GM18511 (cell line): ENCODE data around the gene STKLD1.

ENCODE experiments used
- ATAC-seq: cut with Tn5 transposase; IDR thresholded peaks from one replicate; pipeline ENCODE4 v1.9.1; 2021; ENCODE audit warnings: mild to moderate bottlenecking, moderate library complexity; ENCODE audit not compliant: unreplicated experiment

STKLD1 gene

GRCh38 chr9:133344979-133345378 is 31.2 kb upstream of the STKLD1 start:
- no peak for ATAC-seq

DNA sequence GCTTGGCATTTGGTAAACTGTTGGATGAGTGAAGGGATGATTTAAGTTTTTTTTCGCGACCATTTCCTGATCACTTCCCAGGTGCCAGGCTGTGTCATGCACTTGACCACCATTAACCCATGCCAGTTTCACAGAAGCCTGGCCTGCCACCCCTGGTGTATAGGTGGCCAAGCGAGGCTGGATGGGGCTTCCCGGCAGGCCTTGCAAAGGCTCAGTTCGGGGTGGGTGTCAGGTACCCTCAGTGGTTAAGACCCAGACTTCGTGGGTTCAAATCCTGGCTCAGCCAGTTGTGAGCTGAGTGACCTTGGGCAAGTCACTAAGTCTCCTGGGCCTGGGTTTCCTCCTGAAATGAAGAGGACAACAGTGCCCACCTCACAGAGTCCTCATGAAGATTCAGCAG is 30.6 kb upstream of the STKLD1 start:
- ATAC-seq, result no peak

- no peak for ATAC-seq
Observed at GRCh38 chr9:133346021-133346785, 30.0 kb upstream of the STKLD1 start.

DNA sequence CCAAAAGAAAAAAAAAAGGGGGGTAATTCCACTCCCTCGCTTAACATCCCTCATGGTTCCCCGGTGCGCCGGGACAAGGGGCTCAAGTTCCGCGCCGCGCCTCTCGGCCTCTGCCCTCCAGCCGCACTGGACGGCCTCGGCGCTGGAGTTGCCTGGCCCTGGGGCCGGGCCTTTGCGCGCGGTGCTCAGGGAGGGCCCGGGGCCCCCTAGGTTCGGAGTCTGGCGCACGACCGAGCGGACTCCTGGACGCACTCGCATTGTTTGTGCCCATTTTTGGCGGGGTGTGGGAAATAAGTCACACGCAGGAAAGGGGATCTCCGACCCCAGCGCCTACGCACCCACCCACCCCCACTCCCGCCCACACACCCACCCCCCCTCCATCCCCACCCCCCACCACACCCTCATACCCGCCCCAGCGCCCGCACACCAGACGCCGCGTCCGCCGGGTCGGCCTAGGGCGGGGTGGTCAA is 28.6 kb upstream of the STKLD1 start:
- ATAC-seq, result peak; percentile 43

DNA sequence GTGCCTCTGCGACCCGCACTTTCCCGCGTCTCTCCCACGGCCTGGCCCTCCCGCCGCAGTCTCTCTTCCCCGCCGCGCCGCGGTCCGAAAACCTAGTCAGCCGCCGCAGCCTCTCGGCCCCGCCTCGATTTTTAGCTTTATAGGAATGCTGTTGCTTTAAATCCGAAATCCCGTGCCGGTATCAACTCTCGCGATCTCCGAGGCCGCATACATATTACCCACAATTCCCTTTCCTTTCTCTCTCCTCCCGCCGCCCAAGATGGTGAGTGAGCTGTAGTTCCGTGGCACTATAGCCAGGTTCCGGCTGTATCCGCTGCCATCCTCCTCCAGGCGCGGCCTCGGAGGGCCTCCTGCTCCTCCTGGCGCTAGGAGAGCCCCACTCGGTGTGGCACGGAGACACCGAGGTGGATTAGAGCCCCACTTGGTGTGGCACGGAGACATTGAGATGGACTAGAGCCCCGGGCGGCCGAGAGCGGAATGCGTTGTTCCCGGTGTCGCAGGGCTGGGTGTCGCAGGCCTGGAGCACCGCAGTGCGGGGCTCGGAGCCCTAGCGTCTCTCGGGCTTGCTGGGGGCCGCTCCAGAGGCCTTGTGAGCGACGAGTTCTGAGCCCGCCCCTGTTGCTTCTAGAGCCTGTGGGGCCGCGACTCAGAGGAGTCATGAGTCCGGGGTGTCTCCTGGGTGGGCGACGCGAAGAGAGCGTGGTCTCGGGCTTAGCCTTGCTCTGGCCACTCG is 28.0 kb upstream of the STKLD1 start, which contains the start of the genes MED22 and RPL7A:
Gene MED22, minus strand, starts transcription at position 147 of the 733 bp plus-strand sequence. CDS start 1,469 bp downstream, outside the sequence.
Gene RPL7A, plus strand, starts transcription at position 234 of the 733 bp plus-strand sequence. Its CDS starts 26 bp downstream, at position 260.
- ATAC-seq, result peak; percentile 78

DNA sequence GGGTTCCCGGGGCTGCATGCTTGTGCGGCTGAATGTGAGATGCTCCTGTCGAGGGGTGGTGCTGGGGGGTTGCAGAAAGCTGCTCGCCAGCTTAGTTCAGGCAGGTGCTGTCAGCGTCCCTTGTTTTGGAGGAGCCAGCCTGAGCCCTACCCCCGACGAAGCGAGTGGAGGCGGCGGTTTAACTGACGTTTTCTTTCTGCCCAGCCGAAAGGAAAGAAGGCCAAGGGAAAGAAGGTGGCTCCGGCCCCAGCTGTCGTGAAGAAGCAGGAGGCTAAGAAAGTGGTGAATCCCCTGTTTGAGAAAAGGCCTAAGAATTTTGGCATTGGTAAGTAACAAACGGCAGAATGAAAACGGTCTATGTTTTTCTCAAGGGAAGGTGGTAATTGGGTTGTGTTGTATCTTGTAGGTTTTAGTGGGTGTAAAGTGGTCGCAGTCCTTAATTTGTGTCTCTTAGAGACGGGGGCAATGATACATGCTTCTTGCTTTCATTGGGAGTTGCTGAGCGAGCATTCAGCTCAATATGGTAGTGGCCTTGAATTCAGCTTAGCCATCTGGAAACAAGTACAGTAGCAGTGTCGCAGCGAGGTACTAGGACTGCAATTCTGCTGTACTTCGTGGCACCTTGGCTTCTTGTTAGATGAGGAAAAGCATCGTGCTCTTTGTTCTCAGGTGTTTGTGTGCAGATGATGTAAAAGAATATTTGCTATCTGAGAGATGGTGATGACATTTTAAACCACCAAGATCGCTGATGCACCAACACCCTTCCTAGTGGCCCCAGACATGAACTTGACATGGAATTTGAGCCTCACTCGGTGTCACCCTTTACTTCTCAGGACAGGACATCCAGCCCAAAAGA is 27.2 kb upstream of the STKLD1 start:
- ATAC-seq, result no peak

- no peak for ATAC-seq
Observed at GRCh38 chr9:133349965-133350616, 26.1 kb upstream of the STKLD1 start.

DNA sequence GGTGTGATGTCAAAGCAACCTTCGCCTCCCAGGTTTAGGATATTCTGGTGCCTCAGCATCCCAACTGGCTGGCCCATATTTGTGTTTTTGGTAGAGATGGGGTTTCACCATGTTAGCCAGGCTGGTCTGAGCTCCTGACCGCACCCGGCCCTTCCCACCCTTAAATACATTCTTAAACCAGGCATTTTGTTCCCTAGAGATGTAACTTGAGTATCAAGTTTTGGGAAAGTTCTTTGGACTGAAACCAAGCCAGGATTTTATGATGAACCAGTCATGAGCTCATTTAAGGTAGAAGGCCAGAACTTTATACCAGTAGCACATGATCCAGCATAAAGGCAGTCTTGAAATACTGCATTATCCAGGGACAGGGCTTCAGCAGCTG is 24.6 kb upstream of the STKLD1 start:
- ATAC-seq, result no peak

GRCh38 chr9:133351908-133352634 is 24.1 kb upstream of the STKLD1 start:
- no peak for ATAC-seq

DNA sequence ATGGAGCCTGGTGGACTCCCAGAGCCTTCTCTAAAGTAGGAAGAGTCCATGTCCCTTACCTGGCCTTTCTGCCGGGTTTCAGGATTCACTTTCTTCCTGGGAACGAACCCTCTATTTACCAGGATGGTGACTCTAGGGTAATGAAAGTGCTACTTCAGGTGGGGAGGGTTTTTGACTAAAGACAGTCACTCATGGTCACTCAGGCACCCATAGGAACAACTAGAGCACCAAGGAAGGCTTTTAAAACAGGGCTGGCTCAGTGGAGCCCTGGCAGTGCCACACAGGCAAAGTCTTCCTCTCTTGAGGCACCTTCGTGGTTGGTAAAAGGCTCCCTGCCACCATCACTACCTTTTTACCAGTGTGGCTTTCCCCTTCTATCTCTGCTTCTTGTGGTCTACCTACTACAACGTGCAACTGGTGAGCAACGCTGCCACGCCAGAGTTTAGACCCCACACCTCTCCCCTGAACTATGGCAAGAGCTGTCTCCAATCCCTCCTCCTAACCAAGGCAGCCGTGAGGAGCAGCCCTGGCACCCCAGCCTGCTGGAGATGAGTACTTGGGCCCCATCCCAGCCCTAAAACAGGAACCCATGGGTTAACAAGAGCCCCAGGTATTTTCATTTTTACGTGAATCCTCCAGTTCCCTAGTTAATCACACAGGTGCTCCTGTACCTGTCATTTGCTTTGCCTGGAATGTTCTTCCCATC is 23.4 kb upstream of the STKLD1 start:
- no peak for ATAC-seq

DNA sequence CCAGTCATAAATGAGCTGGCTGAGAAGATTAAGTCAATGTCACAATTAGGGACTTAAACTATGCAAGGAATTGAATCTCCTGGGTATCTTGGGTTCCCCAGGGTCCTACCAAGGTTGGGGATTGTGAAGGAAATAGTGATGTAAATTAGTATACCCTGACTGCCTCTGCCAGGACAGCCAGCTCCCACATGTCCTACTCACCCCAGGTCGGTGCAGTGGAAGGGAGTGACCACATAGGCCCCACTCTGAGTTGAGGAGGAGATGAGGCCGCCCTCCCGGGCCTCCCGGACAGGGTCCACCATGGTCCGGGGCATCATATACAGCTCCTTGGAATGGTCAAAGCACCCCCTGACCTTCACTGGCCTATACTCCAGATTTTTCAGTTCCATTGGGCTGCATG is 22.6 kb upstream of the STKLD1 start:
- no peak for ATAC-seq

DNA sequence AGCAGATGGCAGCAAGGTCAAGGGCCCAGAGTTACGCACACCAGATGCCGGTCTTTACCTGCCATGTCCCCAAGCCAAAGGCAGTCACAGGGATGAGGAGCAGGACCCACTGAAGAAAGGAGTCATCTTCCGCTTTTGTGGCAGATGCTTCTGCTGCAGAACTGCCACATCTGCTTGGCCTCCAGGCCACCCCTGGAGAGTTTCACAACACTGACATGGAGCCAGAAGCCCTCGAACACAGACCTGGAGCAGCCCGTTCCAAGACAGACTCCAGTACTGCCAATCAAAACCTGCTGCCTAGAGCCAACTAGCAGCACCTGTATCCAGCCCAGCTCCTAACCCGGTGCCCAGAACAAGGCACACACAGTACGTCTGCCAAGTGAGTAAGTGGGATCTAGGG is 21.4 kb upstream of the STKLD1 start:
- ATAC-seq, result no peak

- peak; percentile 38 for ATAC-seq
Observed at GRCh38 chr9:133355881-133356357, 20.2 kb upstream of the STKLD1 start.

DNA sequence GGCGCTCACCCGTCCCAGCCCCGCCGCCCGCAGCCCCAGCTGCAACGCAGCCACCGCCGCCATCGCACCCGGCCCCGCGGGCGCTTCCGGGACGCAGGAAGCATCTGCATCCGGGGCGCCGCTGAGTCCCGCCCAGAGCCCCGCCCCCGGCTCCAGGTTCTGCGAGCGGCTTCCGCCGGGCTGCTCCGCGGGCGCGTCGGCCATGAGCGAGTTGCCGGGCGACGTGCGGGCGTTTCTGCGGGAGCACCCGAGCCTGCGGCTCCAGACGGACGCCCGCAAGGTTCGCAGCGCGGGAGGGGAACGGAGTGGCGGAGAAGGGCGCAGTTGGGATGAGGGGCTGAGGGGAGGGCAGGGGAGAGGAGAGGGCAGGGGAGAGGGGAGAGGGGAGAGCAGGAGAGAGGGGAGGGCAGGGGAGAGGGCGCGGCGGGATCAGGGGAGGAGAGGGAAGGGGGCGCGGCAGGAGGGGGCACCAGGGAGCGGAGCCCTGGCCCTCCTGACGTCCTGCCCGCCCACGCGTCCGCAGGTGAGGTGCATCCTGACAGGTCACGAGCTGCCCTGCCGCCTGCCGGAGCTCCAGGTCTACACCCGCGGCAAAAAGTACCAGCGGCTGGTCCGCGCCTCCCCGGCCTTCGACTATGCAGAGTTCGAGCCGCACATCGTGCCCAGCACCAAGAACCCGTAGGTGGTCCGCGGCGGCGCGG is 19.6 kb upstream of the STKLD1 start, which contains the start of the genes SURF1 and SURF2:
Gene SURF1, minus strand, starts transcription at position 97 of the 701 bp plus-strand sequence. Its CDS starts 34 bp downstream, at position 63.
Gene SURF2, plus strand, starts transcription at position 160 of the 701 bp plus-strand sequence. Its CDS starts 43 bp downstream, at position 203.
- peak; percentile 73 for ATAC-seq

DNA sequence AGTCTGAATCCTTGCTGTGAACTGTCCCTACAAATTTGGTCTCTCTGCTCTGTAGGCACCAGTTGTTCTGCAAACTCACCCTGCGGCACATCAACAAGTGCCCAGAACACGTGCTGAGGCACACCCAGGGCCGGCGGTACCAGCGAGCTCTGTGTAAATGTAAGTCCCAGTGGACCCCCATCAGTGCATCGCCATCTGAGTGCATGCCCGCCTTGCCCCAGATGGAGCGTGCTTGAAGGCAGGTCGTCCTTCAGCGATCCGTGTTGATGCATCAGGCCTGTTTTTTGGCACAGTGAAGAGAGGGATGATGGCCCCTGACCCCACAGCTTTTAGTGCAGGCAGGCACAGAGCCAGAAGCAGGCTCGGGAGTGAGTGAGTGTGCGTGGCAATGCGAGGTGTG is 18.5 kb upstream of the STKLD1 start:
- no peak for ATAC-seq

DNA sequence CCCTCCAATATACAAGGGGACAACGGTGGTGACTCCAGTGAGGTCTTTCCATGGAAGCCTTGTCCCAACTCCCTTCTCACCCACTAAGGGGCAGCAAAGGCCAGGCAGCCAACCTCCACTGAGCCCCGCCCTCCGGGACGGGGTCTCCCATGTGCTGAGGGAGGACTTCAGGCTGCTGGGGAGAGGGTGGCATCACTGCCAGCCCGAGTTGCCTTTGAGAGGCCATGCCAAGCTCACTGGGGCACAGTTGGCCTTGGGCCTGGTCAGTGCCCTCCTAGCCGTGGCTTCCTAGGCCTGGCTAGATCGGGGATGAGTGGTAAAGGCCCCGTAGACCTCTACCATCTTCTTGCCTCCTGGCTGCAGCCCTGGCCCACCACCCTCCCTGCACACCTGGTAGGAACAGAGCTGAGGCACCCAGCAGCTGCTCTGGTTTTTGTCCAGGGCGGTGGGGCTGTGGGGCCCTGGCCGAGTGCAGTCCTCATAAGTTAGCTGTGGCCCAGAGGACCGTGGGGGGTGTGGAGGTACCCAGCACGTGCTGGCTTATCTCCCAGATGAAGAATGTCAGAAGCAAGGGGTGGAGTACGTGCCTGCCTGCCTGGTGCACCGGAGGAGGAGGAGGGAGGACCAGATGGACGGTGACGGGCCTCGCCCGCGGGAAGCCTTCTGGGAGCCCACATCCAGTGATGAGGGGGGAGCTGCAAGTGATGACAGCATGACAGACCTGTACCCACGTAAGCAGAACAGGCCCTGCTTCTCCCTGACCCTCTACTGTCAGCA is 16.6 kb upstream of the STKLD1 start:
- no peak for ATAC-seq
